Activated T-helper 2 cell treated with anti-CD3 and anti-CD28 coated beads, Interferon-gamma antibody, Interleukin-2, Interleukin-4, amounts not matched to agents 10 μg/mL and 5 μg/mL and 100 μg/mL, durations not matched to agents 14 hours and 24 hours and 36 hours (primary cell): ENCODE measurements around the gene POU2AF1. TPM values are rescaled to one million over a fixed set of nuclear protein-coding genes. Genes with fewer than 3 reads are reported as not detected.

Experiments used
- DNase-seq: peaks from one replicate; pipeline ENCODE4 v3.0.0; 2021; ENCODE audit warnings: low spot score
- H3K27ac Mint-ChIP-seq: one replicate; pipeline ENCODE4 v1.8.0; 2021; ENCODE audit warnings: mixed read lengths
- H3K27me3 Mint-ChIP-seq: one replicate; pipeline ENCODE4 v1.8.0; 2021; ENCODE audit warnings: low read depth, mixed read lengths
- H3K36me3 Mint-ChIP-seq: one replicate; pipeline ENCODE4 v1.8.0; 2021; ENCODE audit warnings: low read depth, mixed read lengths
- H3K4me1 Mint-ChIP-seq: one replicate; pipeline ENCODE4 v1.8.0; 2021; ENCODE audit warnings: low read depth, mixed read lengths
- H3K4me3 Mint-ChIP-seq: one replicate; pipeline ENCODE4 v1.8.0; 2021; ENCODE audit warnings: low read depth, mild to moderate bottlenecking, moderate library complexity, mixed read lengths
- H3K9me3 Mint-ChIP-seq: one replicate; pipeline ENCODE4 v1.8.0; 2021; ENCODE audit warnings: mixed read lengths
- intact Hi-C: fragments of 100-400 bp; cut with micrococcal nuclease; formaldehyde crosslinking; loops from one replicate; pipeline ENCODE4 v1.15.1; 2023
- total RNA-seq: library from RNA; stranded (reverse); gene quantifications from 2 replicates; pipeline ENCODE4 v1.2.3, GENCODE V29; 2022

POU2AF1 gene
- total RNA-seq, 1 donor from 2014 or later, result 35.2 TPM

GRCh38 chr11:111352935-111353710 lies 26.0 kb downstream of the POU2AF1 start:
- Mint-ChIP-seq H3K4me3 (no peak overlapping the region), H3K27me3 (no peaks in the 10 kb centered on the region), H3K36me3 (peaks cover 21% of the 10 kb centered on the region), H3K9me3 (no peaks in the 10 kb centered on the region), H3K4me1 (peaks cover 2% of the 10 kb centered on the region), H3K27ac (no peak overlapping the region)
- intact Hi-C loops, result loop anchor here (10.0 kb wide), 1 partner anchor 68 kb away; no protein-coding TSS in a partner anchor
- DNase-seq, result no peak

- Mint-ChIP-seq H3K9me3 (no peaks in the 10 kb centered on the region), H3K4me3 (no peak overlapping the region), H3K27ac (no peak overlapping the region), H3K4me1 (peaks cover 2% of the 10 kb centered on the region), H3K36me3 (peaks cover 21% of the 10 kb centered on the region), H3K27me3 (no peaks in the 10 kb centered on the region)
- intact Hi-C loops, result loop anchor here (10.0 kb wide), 1 partner anchor 67 kb away; no protein-coding TSS in a partner anchor
- no peak for DNase-seq
Measured at GRCh38 chr11:111352231-111352746, 26.8 kb downstream of the POU2AF1 start.

- no peaks in the 10 kb centered on the region for H3K9me3 Mint-ChIP-seq
- DNase-seq, result no peak
- H3K4me1 Mint-ChIP-seq, result peaks cover 2% of the 10 kb centered on the region
- no peaks in the 10 kb centered on the region for H3K27me3 Mint-ChIP-seq
- intact Hi-C loops, result loop anchor here (10.0 kb wide), 1 partner anchor 67 kb away; no protein-coding TSS in a partner anchor
- peaks cover 19% of the 10 kb centered on the region for H3K36me3 Mint-ChIP-seq
- H3K4me3 Mint-ChIP-seq, result no peak overlapping the region
- no peak overlapping the region for H3K27ac Mint-ChIP-seq
Measured at GRCh38 chr11:111351374-111352055, 27.6 kb downstream of the POU2AF1 start.

- H3K27me3 Mint-ChIP-seq, result no peaks in the 10 kb centered on the region
- peaks cover 18% of the 10 kb centered on the region for H3K36me3 Mint-ChIP-seq
- no peaks in the 10 kb centered on the region for H3K9me3 Mint-ChIP-seq
- intact Hi-C loops, result loop anchor here (10.0 kb wide), 1 partner anchor 66 kb away; no protein-coding TSS in a partner anchor
- peaks cover 2% of the 10 kb centered on the region for H3K4me1 Mint-ChIP-seq
- no peak overlapping the region for H3K27ac Mint-ChIP-seq
- DNase-seq, result no peak
- H3K4me3 Mint-ChIP-seq, result no peak overlapping the region
Measured at GRCh38 chr11:111350811-111351210, 28.3 kb downstream of the POU2AF1 start.

GRCh38 chr11:111349191-111349695 lies 29.8 kb downstream of the POU2AF1 start:
- peaks cover 11% of the 10 kb centered on the region for H3K36me3 Mint-ChIP-seq
- no peaks in the 10 kb centered on the region for H3K9me3 Mint-ChIP-seq
- peaks cover 2% of the 10 kb centered on the region for H3K4me1 Mint-ChIP-seq
- DNase-seq, result no peak
- H3K27ac Mint-ChIP-seq, result no peak overlapping the region
- intact Hi-C loops, result loop anchor here (10.0 kb wide), 1 partner anchor 1196 kb away; no protein-coding TSS in a partner anchor
- no peaks in the 10 kb centered on the region for H3K27me3 Mint-ChIP-seq
- H3K4me3 Mint-ChIP-seq, result no peak overlapping the region

- Mint-ChIP-seq H3K27me3 (no peaks in the 10 kb centered on the region), H3K36me3 (peaks cover 6% of the 10 kb centered on the region), H3K27ac (no peak overlapping the region), H3K9me3 (no peaks in the 10 kb centered on the region), H3K4me3 (no peak overlapping the region), H3K4me1 (peaks cover 2% of the 10 kb centered on the region)
- intact Hi-C loops, result loop anchor here (10.0 kb wide), 1 partner anchor 1197 kb away; no protein-coding TSS in a partner anchor
- DNase-seq, result no peak
Measured at GRCh38 chr11:111348147-111348546, 30.9 kb downstream of the POU2AF1 start.

GRCh38 chr11:111347723-111348115 lies 31.4 kb downstream of the POU2AF1 start:
- H3K27ac Mint-ChIP-seq, result no peak overlapping the region
- H3K27me3 Mint-ChIP-seq, result no peaks in the 10 kb centered on the region
- peaks cover 2% of the 10 kb centered on the region for H3K4me1 Mint-ChIP-seq
- H3K4me3 Mint-ChIP-seq, result no peak overlapping the region
- no peak for DNase-seq
- intact Hi-C loops, result loop anchor here (10.0 kb wide), 1 partner anchor 1197 kb away; no protein-coding TSS in a partner anchor
- peaks cover 3% of the 10 kb centered on the region for H3K36me3 Mint-ChIP-seq
- no peaks in the 10 kb centered on the region for H3K9me3 Mint-ChIP-seq

GRCh38 chr11:111347002-111347722 lies 31.9 kb downstream of the POU2AF1 start:
- intact Hi-C loops, result loop anchor here (10.0 kb wide), 1 partner anchor 1198 kb away; no protein-coding TSS in a partner anchor
- H3K9me3 Mint-ChIP-seq, result no peaks in the 10 kb centered on the region
- DNase-seq, result no peak
- peaks cover 2% of the 10 kb centered on the region for H3K4me1 Mint-ChIP-seq
- no peak overlapping the region for H3K27ac Mint-ChIP-seq
- peaks cover 3% of the 10 kb centered on the region for H3K27me3 Mint-ChIP-seq
- H3K4me3 Mint-ChIP-seq, result no peak overlapping the region
- H3K36me3 Mint-ChIP-seq, result peaks cover 3% of the 10 kb centered on the region

GRCh38 chr11:111344032-111344431 lies 35.0 kb downstream of the POU2AF1 start:
- H3K4me1 Mint-ChIP-seq, result no peaks in the 10 kb centered on the region
- H3K36me3 Mint-ChIP-seq, result peaks cover 4% of the 10 kb centered on the region
- H3K9me3 Mint-ChIP-seq, result peaks cover 9% of the 10 kb centered on the region
- DNase-seq, result no peak
- no peak overlapping the region for H3K4me3 Mint-ChIP-seq
- intact Hi-C loops, result loop anchor here (10.0 kb wide), 1 partner anchor 1201 kb away; no protein-coding TSS in a partner anchor
- H3K27ac Mint-ChIP-seq, result no peak overlapping the region
- peaks cover 3% of the 10 kb centered on the region for H3K27me3 Mint-ChIP-seq

- Mint-ChIP-seq H3K4me1 (no peaks in the 10 kb centered on the region), H3K27ac (no peak overlapping the region), H3K27me3 (peaks cover 3% of the 10 kb centered on the region), H3K9me3 (peaks cover 9% of the 10 kb centered on the region), H3K36me3 (peaks cover 4% of the 10 kb centered on the region), H3K4me3 (no peak overlapping the region)
- intact Hi-C loops, result loop anchor here (10.0 kb wide), 1 partner anchor 1202 kb away; no protein-coding TSS in a partner anchor
- no peak for DNase-seq
Measured at GRCh38 chr11:111342329-111342728, 36.7 kb downstream of the POU2AF1 start.

GRCh38 chr11:111339758-111340388 lies 39.2 kb downstream of the POU2AF1 start:
- H3K27ac Mint-ChIP-seq, result no peak overlapping the region
- no peak for DNase-seq
- H3K4me3 Mint-ChIP-seq, result no peak overlapping the region
- H3K36me3 Mint-ChIP-seq, result peaks cover 4% of the 10 kb centered on the region
- intact Hi-C loops, result loop anchor here (10.0 kb wide), 1 partner anchor 1205 kb away; no protein-coding TSS in a partner anchor
- H3K27me3 Mint-ChIP-seq, result peaks cover 3% of the 10 kb centered on the region
- H3K9me3 Mint-ChIP-seq, result peaks cover 9% of the 10 kb centered on the region
- no peaks in the 10 kb centered on the region for H3K4me1 Mint-ChIP-seq
